Fibroblast of skin of right biceps (primary cell): Measurements from ENCODE around the gene ITSN1.
"Not testable (repeated sequence)": the region's sequence is repeated elsewhere in the genome, so short reads cannot be mapped to it uniquely, and the experiment has no call there.

Experiments used
- DNase-seq: peaks from one replicate; pipeline ENCODE4 v3.0.0-alpha.2; 2013

Gene ITSN1

DNA sequence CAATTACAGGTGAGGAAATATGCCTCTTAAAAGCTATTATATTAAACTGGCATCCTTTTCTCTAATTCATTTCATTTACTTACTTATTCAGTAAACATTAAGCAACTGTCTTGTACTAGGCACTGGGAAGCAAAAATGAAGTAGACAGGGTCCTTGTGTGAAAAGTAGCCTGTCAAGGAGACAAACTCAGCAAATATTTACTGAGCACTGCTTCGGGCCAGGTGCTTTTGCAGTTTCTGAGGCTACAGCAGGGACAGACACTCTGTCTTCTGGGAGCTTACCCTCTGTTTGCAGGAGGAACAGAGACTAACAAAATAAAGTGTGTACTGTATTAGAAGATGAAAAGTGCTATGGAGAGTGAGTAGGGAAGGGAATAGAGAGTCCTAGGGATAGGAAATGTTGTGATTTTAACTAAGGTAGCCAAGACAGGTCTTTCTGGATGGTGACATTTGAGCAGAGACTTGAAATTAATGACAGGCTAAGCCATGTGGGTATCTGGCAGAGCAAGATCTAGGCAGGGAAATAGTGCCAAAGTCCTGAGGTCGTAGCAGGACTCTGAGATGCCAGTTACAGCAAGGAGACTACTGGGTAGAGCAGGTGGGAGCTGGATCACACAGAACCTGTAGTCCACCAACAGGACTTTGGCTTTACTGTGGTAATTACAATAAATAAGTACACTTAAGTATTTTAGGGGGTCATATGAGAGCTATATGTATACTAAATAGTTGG lies 133.0 kb downstream of the ITSN1 start:
- no peak for DNase-seq

DNA sequence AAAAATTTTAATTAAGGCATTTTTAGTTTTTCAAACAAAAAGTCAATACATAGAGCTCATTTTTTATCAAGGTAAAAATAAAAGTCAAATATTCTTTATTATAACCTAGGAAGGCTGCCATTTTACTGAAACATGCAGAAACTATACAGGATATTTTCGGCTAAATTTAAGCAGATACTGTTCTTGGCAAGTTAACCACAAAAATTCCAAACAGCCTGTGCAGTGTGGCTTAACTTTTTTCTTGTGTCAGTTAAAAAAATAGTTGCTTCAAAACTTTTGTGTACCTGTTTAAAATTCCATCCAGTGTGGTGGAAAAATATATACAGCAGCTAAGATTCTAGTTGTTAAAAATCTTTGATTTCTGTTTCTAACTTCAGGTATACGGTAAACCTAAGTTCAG lies 138.3 kb downstream of the ITSN1 start:
- DNase-seq = peak; percentile 50

DNA sequence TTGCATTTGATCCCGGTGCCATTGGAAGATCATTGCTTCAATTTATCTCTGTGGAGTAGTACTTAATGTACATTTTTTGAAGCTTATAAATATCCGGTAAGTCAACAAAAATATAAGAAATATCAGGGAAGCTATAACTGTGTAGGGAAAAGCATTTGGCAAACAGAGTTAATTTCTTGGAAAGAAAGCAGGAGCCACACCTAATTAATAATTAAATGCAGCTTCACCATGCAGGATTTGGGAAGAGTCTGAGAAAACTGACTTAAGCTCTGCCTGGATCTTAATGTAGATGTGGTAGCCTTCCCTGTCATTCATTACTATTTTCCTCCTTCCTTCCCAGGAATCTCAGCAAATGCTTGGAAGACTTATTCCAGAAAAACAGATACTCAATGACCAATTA lies 138.8 kb downstream of the ITSN1 start:
- no peak for DNase-seq

DNA sequence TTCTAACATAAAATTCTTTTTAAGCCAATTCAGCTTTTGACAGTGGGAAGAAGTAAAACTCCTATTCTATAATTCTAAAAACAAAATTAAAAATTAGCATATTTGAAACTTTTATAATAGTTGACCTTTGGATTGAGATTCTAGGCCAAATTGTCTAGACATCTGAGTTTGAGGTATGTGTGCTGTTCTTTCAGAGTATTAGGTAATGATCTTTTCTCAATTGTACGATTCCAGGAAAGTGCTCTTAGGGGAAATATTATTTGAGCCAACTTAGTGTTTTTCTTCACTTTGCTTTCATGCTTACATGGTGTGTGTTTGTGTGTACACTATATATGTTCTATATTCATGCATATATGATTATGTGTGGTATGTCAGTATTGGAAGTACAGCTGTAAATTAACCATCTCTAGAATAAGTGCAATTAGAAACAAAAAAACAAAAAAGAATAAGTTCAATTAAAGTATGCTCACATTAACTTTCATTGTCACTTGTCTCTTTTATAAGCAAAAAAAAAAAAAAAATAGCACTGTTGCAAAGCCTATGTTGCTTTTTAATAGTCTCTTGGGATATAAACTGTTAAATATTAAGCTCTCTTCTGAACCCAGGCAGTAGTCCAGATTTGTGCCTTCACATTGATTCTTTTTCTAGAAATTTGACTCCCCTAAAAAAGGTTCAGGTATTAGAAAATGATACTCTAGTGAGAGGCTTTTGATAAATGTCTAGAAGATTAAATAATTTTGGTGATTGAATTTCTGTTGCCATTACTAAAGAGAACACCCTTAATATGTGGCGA lies 141.1 kb downstream of the ITSN1 start:
- no peak for DNase-seq

DNA sequence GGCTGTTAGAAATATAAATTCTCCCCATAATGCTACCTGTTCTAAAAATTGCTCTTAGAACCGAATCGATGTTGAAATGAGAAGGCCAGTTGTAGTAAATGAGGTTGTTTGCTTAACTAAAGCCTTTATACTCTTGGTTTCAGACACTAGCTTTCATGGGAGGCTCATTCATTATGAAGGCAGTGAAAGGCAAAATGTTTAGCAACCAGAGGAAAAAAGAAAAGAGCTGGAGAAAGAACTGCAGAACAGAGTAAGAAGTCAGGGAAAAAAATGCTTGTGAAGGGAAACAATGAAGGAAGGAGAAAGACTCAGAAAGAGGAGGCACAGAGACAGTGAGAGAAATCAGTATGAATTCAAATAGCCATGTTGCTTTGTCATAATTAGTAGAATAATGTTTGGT lies 145.1 kb downstream of the ITSN1 start:
- no peak for DNase-seq

DNA sequence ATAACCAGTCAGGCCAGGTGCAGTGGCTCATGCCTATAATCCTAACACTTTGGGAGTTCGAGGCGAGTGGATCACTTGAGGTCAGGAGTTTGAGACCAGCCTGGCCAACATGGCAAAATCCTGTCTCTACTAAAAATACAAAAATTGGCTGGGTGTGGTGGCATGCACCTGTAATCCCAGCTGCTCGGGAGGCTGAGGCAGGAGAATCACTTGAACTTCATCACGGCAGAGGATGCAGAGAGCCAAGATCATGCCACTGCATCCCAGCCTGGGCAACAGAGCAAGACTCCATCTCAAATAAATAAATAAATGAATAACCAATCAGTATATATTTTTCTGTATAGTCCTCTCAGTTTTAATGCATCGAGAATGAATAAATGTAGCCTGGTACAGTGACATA lies 146.1 kb downstream of the ITSN1 start:
- not testable (repeated sequence) for DNase-seq

DNA sequence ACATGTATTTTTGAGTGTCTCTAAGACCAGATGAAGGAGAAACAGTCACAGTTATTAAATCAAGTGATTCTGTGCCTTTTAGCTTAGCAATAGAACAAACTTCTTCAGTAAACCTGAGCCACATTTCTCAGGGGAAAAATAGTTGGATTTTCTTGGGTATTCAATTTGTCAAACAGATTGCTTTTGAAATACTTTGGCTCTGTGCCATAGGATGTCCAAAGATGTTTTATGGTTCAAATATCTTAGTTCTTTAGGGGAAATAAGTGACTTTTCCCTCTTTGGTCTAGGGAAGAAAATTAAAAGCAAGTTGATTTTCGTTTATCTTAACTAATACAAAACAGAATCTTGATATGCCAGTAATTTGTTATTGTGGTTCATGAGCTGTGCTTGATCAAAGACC lies 147.4 kb downstream of the ITSN1 start:
- DNase-seq = peak; percentile 54

DNA sequence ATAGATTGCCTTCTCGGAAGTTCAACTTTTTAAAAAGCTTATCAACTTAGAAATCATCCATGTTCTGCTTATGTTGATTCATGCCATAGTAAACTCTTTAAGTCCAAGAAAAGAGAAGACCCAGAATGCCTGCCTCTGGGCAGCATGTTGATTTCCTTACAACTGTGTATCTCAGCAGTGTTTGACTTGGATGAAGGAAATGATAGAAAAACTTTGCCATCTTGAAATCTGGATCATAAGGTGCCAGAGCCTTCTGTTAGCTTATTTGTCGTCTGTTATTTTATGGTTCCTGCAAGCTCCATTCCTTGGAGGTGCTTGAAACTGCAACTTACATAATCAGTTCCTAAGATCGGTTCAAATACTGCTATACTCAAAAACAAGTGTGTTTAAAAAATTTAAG lies 148.8 kb downstream of the ITSN1 start:
- no peak for DNase-seq

DNA sequence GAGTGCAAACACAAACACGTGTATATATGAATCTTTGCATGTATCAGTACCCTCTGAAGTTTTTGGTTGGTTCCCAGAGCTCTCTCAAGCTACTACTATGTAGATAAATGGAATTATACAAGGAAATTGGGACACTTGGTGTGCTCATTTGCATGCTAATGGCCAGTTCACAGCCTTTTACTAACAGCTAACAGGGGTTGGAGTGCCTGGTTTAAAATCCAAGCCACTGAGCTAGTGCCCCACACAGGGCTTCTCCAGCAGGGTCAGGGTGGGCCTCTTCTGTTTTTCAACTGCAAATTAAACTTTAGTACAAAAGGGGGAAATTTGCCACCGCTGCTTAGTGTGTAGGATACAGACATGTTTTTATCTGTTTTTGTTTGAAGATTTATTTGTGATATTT lies 152.3 kb downstream of the ITSN1 start:
- DNase-seq = no peak

DNA sequence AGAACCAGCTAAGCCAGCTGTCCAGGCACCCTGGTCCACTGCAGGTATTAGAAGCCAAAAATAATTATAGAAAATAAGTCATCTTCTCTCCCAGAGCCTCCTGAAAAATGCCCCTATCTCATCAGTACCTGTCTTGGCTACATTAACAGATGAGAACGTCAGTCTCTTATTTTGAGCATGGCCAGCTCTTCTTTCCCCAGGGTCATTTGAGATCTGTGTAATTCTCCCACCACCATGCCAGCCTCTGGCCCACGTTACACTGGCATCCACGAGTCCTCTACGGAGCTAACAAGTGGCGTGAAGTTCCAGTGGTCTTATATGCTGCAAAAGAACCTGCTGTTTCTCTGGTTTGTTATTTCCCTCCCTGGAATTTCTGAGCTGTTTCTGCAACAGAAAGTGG lies 155.3 kb downstream of the ITSN1 start:
- no peak for DNase-seq

DNA sequence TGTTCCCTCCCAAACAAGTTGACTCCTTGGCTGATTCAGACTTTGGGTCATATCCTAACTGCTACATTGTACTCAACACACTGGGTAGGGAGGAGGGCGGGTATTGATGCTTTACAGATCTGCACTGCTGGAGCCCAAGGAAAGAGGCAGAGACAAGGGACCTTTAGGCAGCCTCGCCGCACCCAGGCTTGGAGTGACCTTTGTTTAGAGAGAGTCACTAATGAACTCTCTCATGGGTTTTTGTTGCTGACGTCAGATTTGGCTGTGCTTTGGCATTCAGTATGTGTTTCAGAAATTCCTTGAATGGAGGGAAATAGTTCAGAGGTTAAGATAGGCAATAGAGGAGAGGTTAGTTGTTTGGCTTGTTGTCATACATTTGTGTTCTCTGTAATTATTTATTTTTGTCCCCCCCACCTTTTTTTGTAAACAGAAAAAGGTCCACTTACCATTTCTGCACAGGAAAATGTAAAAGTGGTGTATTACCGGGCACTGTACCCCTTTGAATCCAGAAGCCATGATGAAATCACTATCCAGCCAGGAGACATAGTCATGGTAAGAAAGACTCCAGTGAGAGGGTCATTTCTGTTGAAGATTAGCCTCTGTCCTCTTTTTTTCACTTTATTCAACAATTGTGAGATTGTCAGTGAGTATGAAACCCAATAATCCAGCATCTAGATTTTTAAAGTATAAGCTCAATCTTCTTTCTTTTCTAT lies 157.2 kb downstream of the ITSN1 start:
- DNase-seq = no peak

DNA sequence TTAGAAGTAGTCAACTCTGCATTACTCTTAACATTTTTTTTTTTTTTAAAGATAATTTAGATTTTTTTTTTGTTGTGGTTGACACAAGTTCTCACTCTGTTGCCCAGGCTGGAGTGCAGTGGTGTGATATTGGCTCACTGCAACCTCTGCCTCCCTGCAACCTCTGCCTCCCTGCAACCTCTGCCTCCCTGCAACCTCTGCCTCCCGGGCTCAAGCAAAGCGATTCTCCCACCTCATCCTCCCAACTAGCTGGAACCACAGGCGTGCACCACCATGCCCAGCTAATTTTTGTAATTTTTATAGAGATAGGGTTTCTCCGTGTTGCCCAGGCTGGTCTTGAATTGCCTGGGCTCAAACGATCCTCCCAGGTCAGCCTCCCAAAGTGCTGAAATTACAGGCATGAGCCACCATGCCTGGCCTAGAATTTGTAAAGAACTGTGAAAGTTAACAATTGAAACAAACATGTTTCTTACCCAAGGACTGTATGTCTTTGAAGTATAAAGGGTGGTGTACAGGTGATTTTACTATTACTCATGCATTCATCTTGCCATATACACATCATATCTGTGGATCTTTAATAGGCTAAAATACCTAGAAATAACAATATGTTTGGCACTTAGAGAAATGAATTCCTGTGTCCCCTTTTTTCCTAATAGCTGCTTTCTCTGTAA lies 158.6 kb downstream of the ITSN1 start:
- DNase-seq = no peak

DNA sequence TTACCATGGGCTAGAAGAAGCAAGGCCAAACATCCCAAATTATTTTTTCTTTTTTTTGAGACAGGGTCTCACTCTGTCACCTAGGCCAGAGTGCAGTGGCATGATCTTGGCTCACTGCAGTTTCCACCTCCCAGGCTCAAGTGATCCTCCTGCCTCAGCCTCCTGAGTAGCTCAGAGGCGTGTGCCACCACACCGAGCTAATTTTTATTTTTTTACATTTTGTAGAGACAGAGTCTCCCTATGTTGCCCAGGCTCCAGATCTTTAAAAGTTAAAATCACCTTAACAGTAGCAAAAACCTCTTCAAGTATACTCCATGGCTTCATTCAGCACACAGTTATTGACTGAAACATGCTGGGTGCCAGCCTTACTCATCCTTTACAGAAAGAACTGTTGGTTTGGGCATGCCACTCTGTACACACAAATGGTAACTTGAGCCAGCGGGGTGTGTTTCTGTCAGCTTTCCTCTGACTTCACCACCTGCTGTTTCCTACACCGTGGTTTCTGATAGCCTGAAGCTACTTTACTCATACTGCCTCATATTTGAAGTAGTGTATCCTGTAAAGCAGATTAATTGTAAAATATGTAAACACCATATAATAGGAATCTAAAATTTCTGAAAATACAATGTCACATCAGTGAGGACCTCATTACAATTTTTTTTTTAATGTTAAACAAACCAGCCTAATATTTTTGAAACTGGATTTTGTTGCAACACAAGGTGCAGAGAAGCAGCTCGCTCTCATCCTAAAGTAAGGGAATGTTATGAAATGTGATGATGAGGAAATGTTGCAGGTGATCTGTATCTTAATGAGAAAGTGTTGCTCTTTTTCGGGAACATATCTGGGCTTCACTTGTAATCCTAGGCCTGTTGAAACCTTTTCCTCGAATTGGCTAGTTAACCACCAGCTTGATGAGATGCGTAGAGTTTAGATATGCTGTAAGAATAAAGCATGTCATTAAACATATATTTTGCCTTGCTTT lies 159.4 kb downstream of the ITSN1 start:
- peak; percentile 24 for DNase-seq

DNA sequence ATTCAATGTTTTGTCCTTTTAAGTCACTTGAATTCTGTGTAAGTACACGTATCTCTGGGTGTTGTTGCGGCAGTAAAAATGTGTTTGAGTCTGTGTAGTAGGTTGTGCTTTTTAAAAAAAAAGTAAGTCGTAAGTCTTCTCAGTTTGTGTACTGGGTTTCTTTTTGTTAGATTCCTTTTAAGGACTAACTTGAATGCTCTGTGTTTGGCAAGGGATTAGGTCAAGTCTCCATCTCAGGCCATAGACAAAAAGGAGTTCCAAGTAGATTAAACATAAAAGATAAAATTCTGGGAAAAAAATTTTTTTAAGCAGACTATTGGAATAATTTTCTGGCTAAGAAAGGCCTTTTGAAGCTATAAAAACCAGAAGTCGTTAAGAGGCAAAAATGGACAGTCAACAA lies 160.2 kb downstream of the ITSN1 start:
- DNase-seq = no peak

DNA sequence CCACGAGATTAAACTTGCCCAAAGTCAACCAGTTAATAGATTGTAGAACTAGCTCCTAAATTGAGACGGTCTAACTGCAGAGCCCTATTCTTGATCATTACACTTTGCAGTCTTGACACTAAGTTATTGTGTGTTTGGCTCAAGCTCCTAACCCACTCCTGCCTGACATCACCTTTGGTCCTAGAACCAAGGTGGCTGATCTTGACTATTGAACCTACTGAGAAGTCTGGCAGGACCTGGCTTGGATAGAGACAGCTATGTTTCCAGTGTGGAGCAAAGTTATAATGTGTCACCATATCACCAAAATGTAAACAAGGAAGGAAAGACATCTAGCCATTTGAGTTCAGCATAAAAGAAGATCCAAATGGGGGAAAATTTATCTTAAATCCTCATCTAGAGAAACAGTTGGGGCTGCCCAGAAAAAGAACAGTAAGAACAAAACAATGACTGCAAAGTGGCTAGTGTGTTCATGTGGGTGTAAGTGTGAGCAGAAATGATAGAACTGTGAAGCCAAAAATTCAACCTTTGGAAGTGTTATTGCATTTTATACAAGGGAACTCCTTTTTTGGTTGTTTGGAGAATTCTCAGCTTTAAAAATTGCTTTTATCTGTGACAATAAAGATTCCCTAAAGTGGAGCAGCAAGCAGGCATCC lies 166.5 kb downstream of the ITSN1 start:
- no peak for DNase-seq

DNA sequence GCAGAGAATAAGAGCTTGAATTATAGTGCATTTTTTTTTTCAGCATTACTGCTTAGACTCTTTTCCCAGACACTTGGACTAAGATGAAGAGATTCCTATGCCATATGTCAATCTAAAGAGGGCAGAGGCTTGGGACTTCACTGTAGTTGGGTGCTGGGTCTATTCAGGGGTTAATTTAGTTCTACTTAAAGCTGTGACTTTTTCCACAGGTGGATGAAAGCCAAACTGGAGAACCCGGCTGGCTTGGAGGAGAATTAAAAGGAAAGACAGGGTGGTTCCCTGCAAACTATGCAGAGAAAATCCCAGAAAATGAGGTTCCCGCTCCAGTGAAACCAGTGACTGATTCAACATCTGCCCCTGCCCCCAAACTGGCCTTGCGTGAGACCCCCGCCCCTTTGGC lies 168.5 kb downstream of the ITSN1 start:
- DNase-seq = no peak

DNA sequence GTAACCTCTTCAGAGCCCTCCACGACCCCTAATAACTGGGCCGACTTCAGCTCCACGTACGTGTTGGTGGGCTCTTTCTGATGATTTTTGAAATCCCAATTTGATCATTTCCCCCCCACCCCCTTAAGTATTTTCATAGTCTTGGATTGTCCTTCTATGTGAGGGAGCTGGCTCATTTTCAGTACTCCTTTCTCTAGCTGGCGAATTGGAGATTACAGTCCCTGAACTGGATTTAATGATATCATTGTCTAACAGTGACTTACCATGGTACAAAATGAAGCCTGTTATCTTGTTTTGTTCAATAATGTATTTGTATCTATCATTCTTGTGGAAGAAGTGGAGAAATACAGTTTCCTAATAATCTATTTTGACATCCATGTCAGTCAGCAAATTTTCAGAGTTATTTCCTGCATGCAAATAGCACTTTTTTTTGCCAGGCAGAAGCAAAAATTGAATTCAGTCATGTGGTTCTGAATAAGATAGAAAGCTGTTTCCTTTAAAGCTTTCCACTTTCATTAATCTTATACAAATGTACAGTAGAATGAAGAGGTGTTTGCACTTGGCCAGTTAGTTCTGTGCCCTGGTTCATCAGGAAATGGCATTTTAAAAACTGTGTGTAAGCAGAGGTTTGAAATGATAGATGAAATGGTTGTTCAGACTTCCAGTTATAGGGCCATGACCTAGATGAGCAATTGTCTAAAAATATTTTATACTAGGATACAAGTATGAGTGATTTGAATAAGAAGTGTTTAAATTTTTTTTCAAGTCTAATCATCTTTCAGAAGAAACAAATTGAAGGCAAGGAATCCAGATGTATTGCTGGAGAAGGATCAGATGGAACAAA lies 169.1 kb downstream of the ITSN1 start:
- no peak for DNase-seq

DNA sequence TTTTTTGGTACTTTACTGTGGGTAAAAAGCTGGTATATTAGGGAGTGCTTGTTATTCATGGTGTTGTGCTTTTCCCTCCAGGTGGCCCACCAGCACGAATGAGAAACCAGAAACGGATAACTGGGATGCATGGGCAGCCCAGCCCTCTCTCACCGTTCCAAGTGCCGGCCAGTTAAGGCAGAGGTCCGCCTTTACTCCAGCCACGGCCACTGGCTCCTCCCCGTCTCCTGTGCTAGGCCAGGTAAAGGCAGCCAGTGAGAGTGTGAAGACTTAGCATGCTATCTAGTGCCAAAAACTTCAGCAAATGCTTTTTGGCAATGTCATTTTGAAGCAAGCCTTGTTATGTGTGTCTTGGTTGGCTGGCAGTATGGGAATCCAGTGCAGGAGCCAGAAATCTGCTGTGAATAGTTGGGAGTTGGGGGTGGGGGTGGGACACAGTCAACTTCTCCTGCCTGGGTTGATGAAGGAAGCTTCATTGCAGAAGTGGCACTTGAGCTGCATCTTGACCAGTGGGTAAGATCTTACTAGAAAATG lies 171.6 kb downstream of the ITSN1 start:
- no peak for DNase-seq

DNA sequence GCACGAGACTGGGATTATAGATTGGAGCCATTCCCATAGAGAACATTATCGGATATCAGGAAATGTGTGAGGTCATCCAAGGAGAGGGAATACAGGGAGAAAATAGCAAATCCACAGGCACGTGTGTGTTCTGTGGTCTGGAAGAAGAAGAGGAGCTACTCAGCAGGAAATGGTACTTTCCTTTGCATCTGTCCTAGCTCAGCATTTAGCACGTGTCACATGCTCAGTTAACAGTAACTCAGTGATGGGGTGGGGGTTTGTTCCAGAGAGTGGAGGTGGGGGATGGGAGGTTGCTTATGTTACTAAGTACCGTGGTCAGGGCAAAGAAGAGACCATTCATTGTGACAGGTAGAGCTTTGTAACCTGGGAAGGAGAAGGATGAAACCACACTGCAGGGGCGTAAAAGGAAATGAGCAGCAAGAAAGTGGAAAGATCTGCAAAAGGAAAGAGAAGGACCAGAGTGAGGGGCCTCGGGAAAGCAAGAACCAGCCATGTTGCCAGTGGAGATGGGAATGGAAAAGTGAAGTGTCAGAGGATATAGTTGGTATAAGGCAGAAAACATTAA lies 172.9 kb downstream of the ITSN1 start:
- DNase-seq = no peak

DNA sequence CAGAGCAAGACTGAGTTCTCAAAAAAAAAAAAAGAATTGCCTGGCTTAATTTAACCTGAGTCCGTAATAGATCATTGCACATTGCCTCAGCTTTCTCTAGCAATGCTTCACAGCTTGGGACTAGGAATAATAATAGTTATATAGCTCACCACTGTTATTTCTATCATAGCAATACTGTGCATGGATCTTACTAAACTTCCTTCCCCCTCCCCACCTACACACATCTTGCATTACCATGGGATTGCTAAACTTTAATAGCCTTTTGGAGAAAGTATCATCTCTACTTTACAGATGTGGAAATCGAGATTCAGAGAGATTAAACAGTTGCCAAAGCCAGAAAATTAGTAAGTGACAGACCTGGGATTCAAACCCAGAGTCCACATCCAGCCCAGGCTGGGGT lies 173.9 kb downstream of the ITSN1 start:
- DNase-seq = no peak
